Neural progenitor cell (in vitro differentiated cells): ENCODE data around the gene TLE6.

ENCODE experiments used
- EZH2 ChIP-seq: fragments of 200-600 bp; sonication (generic); IDR thresholded peaks from 2 replicates; pipeline ENCODE4 v1.6.1; 2017; ENCODE audit warnings: antibody characterized with exemption, mild to moderate bottlenecking, moderate library complexity
- EZH2phosphoT487 ChIP-seq: fragments of 200-600 bp; sonication (generic); IDR thresholded peaks from 2 replicates; pipeline ENCODE4 v1.6.1; 2017; ENCODE audit warnings: antibody characterized with exemption
- TF ChIP-seq, protein P1 (sequence below): fragments of 200-600 bp; sonication (generic); IDR thresholded peaks from 2 replicates; pipeline ENCODE4 v1.5.1; 2017; ENCODE audit warnings: antibody characterized with exemption, mild to moderate bottlenecking

DNA sequence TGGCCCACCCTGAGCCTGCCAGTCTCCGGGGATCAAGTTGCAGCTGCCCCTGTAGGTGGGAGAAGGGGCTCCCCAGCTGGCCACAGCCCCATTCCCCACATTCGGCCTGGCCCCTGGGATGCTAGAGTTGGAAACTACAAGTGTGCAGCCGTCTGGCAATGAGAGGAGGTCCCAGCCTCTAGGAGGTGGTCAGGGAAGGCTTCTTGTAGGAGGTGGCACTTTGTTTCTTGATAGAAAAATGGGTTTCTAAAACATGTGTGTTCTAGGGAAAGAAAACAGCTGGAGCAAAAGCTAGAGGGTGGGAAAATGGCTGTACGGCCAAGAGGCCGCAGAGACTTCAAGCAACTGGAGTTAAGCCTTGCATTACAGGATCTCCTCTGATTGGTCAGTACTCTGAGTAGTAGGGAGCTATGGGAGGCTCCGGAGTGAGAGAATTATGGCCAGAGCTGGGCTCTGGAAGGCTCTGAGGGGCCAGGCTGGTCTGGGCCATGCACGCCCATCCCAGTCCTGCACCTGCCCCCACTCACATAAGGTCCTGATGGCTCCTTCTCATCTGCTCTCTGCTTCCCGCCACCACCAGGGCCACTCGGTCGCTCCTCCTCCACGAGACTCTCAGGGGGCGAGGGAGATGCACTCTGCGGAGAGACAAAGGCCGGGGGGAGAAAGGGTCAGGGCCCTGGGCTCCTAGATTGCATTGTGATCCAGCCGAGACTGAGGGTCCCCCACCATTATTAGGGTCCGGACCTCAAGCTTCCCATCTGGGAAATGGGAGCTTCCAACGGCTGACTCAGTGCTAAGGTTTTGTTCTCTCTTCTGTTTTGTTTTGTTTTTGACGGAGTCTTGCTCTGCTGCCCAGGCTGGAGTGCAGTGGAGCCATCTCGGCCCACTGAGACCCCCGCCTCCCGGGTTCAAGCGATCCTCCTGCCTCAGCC, 38.0 kb downstream of the TLE6 start:
- TF ChIP-seq, protein P1, sequence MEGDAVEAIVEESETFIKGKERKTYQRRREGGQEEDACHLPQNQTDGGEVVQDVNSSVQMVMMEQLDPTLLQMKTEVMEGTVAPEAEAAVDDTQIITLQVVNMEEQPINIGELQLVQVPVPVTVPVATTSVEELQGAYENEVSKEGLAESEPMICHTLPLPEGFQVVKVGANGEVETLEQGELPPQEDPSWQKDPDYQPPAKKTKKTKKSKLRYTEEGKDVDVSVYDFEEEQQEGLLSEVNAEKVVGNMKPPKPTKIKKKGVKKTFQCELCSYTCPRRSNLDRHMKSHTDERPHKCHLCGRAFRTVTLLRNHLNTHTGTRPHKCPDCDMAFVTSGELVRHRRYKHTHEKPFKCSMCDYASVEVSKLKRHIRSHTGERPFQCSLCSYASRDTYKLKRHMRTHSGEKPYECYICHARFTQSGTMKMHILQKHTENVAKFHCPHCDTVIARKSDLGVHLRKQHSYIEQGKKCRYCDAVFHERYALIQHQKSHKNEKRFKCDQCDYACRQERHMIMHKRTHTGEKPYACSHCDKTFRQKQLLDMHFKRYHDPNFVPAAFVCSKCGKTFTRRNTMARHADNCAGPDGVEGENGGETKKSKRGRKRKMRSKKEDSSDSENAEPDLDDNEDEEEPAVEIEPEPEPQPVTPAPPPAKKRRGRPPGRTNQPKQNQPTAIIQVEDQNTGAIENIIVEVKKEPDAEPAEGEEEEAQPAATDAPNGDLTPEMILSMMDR = no peak
- TF ChIP-seq EZH2 (no peak), EZH2phosphoT487 (no peak)
